ENCODE results near the gene MEGF9.

DNA sequence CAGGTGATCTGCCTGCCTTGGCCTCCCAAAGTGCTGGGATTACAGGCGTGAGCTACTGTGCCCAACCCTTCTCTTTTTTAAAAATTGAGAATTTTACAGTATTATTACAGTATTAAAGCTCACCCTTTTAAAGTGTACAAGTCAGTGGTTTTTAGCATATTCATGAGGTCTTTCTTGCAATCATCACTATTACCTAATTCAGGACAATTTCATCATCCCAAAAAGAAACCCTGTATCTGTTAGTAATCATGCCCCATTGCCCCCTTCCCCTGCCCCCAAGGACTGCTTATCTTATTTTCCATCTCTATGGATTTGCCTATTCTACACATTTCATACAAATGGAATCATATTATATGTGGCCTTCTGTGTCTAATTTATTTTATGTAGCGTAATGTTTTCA is 22.6 kb upstream of the MEGF9 start:
- TF ChIP-seq, protein P1, sequence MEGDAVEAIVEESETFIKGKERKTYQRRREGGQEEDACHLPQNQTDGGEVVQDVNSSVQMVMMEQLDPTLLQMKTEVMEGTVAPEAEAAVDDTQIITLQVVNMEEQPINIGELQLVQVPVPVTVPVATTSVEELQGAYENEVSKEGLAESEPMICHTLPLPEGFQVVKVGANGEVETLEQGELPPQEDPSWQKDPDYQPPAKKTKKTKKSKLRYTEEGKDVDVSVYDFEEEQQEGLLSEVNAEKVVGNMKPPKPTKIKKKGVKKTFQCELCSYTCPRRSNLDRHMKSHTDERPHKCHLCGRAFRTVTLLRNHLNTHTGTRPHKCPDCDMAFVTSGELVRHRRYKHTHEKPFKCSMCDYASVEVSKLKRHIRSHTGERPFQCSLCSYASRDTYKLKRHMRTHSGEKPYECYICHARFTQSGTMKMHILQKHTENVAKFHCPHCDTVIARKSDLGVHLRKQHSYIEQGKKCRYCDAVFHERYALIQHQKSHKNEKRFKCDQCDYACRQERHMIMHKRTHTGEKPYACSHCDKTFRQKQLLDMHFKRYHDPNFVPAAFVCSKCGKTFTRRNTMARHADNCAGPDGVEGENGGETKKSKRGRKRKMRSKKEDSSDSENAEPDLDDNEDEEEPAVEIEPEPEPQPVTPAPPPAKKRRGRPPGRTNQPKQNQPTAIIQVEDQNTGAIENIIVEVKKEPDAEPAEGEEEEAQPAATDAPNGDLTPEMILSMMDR (IDR thresholded peaks at IDR 0.05; ENCODE audit: low read depth, low read length) = no peak
- no peak for TF ChIP-seq EZH2phosphoT487 (IDR thresholded peaks at IDR 0.05; ENCODE audit: low read depth)
